HG02610 (cell line): Measurements from ENCODE around the gene HDGFL2.
A peak's percentile ranks its signal among the peaks of the same experiment; 100 is the strongest.

Experiments used
- ATAC-seq: cut with Tn5 transposase; IDR thresholded peaks from one replicate; pipeline ENCODE4 v1.9.1; 2021; ENCODE audit warnings: mild to moderate bottlenecking, moderate library complexity; ENCODE audit not compliant: unreplicated experiment

Gene HDGFL2

GRCh38 chr19:4444765-4445741 lies 27.0 kb upstream of the HDGFL2 start:
- ATAC-seq: no peak

GRCh38 chr19:4445963-4446703 lies 26.0 kb upstream of the HDGFL2 start:
- no peak for ATAC-seq

- ATAC-seq: no peak
These were observed 25.3 kb upstream of the HDGFL2 start for GRCh38 chr19:4446704-4447200.

GRCh38 chr19:4447327-4448146 lies 24.6 kb upstream of the HDGFL2 start:
- ATAC-seq: no peak

GRCh38 chr19:4448147-4448985 lies 23.7 kb upstream of the HDGFL2 start:
- no peak for ATAC-seq

GRCh38 chr19:4449022-4449638 lies 23.0 kb upstream of the HDGFL2 start:
- no peak for ATAC-seq

- no peak for ATAC-seq
These were observed 22.5 kb upstream of the HDGFL2 start for GRCh38 chr19:4449639-4450028.

- ATAC-seq: no peak
These were observed 19.7 kb upstream of the HDGFL2 start for GRCh38 chr19:4452230-4452990.

- no peak for ATAC-seq
These were observed 18.6 kb upstream of the HDGFL2 start for GRCh38 chr19:4453232-4454179.

- ATAC-seq: no peak
These were observed 17.1 kb upstream of the HDGFL2 start for GRCh38 chr19:4454747-4455718.

GRCh38 chr19:4455719-4456475 lies 16.2 kb upstream of the HDGFL2 start:
- no peak for ATAC-seq

GRCh38 chr19:4456476-4456842 lies 15.6 kb upstream of the HDGFL2 start:
- ATAC-seq: no peak

GRCh38 chr19:4456843-4457653 lies 15.0 kb upstream of the HDGFL2 start:
- no peak for ATAC-seq

- peak; percentile 85 for ATAC-seq
These were observed 14.3 kb upstream of the HDGFL2 start, which contains the start of gene UBXN6 for GRCh38 chr19:4457654-4458395. TSS of gene UBXN6 (minus strand) at chr19:4457794. CDS start at chr19:4457697, 97 bp downstream.
